Measurements from ENCODE around the gene ZC3H7A.

ZC3H7A gene

DNA sequence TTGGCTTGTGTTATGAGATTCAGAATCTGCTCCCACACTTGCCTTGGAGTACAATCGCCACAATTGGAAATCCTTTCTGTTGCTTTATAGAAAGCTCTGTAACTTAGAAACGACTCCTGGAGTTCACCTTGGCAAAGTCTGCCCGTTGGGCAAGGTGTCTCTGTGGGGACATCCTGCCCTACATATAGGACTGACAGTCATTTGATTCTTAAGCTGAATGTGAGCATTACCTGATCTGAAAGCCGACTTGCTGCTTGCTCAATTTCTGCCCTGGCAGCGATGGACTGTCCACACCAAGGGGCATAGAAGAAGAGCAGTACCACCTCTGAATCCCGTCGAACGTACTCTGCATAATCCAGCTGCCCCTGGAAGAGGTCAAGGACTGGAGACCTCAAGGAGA, 61.3 kb downstream of the ZC3H7A start:
- DNase-seq (ENCODE audit: low read depth): no peak

DNA sequence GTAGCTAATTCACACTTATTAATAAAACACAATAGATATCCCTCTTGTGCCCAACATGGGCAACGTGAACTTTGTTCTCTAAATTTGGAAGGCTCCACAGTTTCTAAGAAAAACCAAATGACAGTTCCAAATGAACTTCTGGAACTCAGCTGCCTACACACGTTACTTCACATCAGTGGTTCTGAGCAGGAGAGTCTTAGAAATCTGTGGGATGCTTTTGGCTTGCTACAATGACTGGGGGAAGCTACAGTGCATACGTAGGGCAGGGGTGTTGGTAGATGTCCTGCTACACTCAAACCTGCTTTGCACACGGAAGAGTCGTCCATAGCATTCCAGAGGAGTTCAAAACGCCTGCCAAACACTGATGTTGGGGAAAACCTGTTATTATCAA, 62.4 kb downstream of the ZC3H7A start:
- DNase-seq (ENCODE audit: low read depth): no peak

DNA sequence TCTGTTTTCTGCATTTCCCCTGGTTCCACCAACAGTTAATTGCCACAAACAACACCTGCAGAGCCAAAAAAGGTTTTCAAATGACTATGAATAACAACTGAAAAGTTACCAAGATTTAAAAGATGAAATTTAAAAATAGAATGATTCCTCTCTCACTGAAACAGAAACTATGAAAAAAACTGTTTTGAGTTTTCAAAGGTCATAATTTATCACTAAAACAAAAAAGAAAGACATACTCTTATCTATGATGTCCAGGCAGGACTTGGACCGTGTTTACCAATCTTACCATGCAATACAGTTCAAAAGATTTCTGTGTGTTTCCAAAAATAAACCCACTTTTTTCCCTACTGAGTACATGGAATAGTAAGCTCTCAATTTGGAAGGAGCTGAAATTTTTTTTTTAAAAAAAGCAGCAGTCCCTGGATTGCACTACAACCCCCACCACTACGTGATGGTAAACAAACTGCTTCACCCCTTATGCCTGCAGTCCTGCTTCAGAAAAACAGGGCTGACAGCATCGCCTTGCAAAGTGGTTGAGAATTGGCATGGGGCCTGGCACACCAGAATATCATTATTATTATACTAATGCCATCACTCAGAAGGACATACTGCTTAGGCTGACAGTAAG, 62.9 kb downstream of the ZC3H7A start:
- no peak for DNase-seq (ENCODE audit: low read depth)

DNA sequence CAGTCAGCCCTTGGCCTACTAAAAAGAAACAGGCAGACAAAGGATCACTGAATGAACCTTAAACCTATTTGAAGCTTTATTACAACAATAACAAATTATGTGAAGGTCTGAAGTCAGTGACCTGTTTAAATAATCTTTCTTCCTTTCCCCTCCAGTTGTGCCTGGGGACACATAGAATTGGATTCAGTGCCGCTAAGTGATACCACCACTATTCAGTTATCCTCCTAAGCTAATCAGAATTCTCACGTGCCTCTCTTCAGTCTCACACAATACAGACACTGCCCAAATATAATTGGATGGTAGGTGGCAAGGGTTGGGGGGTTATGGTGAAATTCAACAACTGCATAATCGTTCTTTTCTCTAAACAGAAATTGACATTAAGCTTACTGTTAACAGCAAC, 65.8 kb downstream of the ZC3H7A start:
- DNase-seq (ENCODE audit: low read depth): no peak

DNA sequence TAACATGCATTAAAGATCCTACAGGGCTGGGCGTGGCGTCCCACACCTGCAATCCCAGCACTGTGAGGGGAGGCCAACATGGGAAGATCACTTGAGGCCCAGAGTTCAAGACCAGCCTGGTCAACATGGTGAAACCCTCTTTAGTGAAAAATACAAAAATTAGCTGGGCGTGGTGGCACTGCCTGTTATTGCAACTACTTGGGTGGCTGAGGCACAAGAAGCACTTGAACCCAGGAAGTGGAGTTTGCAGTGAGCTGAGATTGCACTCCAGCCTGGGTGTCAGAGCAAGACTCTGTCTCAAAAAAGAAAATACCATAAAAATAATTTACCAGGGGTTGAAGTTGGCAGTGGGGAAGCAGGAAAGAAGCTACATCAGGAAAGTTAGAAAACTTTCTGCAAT, 67.3 kb downstream of the ZC3H7A start:
- DNase-seq (ENCODE audit: low read depth): no peak

DNA sequence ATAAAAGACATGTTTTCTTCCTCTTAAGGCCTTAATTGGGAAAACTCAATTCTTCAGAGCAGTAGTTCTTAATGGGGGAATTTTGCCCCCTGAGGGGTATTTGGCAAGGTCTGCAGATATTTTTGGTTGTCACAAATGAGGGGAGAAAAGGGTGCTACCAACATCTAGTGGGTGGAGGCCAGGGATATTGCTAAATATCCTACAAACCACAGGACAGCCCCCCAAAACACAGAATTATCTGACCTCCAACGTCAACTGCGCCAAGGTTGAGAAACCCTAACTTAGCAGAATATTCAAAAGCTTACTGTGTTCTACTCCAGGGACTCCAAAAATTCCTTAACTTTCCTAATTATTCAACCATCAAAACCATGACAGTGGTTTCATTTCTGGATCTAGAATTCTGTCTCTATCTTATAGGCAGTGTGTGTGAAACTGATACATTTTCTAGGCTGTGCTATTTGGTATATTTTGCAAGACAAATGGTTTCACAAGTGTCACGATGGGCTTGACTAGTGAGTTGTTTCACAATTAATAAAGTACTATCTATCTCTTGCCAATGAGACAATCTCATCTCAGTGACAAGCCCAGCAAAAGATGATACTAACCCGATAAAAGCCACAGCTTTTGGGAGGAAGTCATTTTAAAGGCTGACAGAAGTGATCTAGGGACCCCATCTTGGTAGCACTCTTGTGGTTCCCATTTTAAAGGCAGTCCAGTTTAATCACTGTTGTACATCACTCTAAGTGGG, 69.1 kb downstream of the ZC3H7A start:
- DNase-seq (ENCODE audit: low read depth): no peak

DNA sequence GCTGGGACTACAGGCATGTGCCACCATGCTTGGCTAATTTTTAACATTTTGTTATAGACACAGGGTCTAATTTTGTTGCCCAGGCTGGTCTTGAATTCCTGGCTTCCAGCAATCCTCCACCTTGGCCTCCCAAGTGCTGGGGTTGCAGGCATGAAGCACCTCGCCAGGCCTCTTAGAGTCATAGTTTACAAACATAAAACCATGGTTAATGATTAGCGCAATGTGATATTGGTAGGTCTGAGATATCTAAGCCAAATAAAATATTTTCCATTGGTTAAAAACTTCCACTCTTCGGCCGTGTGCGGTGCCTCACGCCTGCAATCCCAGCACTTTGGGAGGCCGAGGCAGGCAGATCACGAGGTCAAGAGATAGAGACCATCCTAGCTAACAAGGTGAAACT, 71.0 kb downstream of the ZC3H7A start:
- DNase-seq (ENCODE audit: low read depth): no peak

DNA sequence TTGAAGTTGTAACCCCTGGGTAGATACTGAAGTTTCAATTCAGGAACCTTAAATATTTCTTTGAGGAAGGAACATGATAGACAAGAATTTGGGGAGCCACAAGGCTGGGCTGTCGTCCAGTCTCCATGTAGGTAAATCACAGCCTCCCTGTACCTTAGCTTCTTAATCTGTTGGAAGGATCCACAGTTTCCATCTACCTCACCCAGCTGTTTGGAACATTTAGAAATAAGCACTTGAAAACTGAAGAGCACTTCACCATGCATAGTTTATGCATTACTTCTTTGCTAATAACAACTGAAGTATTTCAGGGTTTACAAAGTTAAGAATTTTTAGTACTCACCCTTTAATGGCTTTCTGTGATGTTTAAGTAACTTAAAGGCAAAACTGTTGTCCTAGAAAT, 71.6 kb downstream of the ZC3H7A start:
- no peak for DNase-seq (ENCODE audit: low read depth)

DNA sequence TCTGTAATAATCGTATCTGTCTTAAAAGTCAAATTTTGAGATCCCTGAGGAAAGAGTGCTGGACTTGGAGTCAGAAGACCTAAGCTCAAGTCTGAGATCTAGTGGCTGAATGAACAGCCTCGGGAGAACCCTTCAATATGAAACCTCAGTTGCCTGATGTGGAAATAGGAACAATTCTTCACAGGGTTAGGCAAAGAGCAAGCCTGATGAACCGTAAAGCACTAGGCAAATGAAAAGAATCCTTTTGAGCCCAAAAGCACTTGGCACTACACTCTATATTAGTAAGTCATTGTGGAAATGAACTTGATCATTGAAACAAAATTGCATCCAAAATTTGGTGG, 74.6 kb downstream of the ZC3H7A start:
- no peak for DNase-seq (ENCODE audit: low read depth)

DNA sequence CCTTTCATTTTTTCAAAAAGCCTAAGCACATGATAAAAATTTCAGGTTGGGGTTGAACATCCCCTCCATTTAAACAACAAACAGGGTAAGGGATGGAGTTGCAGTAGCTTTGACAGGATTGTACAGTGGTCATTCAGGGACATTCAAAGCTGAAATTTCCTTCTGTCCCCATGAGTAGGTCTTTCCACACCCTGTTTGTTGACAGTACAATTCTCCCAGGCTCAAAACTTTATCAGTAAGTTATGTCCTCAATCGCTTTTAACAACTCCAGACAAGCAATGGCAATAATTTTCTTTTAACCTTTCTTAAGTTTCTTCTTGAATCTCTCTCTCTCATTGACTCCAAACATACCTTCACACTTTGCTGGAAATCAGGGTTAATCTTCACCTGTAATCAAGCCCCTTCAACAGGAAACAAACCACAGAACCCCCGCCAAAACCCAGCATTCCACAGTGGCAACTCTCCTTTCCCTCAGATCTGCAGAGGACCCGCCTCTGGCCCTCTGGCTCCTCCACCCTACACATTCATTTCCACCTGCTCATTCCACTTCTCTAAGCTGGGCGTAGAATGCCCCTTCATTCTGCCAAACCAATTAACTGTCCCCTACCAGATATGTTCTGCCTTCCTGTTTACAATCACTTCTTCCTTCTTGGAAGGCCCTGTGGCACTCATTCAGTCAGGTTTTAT, 75.1 kb downstream of the ZC3H7A start:
- DNase-seq (ENCODE audit: low read depth): no peak

DNA sequence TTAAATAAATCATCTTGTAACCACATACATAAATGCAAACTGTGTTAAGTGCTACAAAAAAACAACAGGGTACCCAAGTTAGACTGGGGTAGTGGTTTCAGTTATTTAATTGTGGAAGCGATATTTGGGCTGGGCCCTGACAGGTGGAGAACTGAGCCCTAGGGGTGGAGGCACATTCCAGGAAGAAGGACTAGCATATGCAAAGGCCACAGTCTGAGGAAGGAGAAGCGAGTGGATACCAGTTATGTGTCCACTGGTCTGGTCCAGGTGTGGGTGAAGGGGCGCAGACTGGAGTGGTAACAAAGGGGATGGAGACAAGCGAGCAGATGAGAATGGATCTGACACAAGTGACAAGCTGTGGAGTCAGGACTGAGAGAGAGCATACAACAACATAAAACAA, 77.3 kb downstream of the ZC3H7A start:
- no peak for DNase-seq (ENCODE audit: low read depth)

DNA sequence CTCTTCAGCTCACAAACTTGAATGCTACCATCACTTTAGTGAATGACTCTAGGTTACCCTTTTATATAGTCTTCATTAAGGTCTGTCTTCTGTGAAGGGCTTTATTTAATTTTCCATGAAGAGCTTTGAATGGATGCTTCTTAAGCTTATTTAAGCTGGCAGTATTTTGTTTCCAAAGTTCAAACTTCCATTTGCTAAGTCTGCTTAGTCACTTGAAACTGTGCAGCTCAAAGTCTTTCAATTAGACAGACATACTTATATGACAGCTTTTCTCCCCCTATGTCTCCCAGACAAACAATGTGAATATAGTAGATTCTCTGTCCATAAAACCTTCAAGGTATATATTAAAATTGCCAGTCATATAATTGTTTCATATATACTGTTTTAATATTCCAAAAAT, 77.9 kb downstream of the ZC3H7A start:
- no peak for DNase-seq (ENCODE audit: low read depth)

DNA sequence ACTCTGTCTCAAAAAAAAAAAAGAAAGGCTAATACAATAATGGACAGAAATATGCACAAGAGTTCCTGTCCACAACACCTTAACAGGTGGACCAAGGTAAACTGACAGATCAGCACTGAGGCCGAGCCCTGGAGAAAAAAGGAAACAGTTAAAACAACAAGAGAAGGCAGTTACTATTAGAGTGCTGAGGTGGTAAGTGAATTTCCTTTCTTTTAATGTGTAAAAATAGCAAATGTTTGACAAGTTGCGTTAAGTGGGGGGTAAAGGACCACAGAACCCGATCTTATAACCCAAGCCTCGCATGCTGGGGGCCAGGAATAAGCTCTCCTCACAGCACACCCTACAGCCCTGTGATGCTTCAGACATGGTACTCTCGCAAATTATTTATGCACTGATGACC, 79.2 kb downstream of the ZC3H7A start:
- no peak for DNase-seq (ENCODE audit: low read depth)

DNA sequence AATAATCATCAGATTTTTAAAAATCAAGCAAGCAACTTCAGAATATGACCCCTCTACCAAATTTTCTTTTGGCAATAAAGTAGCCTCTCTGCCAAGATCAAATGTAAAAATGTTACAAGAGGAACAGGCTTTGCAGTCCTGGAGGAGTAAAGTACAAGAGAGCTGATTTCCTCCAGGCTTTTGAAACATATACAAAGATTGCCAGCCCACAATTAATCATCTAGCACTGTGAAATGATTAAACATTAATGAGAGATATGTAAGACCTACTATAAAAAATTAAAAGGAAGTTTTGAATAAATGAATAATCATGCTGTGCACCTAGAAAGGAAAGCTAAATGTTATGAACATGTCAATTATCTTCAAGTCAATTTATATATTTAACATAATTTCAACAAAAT, 80.7 kb downstream of the ZC3H7A start:
- DNase-seq (ENCODE audit: low read depth): no peak

DNA sequence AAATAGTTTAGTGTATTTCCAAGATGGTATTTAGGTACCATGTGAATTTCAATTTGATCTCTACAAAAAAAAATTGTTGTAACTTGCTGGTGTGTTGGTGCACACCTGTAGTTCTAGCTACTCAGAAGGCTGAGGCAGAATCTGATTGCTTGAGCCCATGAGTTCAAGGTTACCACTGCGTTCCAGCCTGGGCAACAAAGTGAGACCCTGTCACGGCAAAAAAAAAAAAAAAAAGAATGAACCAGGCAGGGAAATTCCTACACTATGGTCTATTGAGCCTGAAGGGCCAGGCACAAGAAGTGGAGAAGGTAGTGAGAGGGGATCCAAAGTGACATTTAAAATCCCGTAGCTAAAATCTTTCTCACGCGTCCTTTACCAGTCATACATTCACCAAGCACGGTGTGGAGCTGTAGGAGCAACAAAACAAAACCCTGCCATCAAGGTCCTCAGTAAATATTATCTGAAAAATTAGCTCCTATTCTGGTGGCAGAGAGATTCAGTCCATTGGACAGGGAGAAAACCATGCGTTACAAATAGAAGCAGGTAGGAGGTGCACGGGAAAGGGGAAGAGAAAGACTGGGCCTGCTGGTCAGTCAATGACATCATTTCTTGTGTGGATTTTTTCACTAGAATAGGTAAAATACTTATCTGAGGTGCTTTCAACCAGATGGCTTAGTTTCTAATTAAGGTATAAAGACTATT, 81.7 kb downstream of the ZC3H7A start:
- no peak for DNase-seq (ENCODE audit: low read depth)

DNA sequence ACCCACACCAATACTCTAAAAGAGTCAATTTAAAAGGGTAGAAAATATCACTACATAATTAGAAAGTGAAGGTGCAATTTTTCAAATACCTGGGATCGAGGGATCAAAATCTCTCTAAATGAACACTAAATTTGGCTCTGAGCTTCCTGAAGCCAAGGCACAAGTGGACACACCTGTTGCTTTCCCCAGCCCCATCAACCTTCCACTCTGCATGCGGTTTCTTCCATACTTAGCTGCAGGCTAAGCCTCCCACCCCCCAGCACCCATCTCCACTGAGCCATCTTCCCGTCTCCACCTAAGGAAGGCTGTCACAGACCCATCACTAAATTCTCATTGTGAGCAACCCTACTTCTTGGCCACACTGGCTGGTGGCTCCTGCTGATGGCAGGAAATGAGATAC, 84.9 kb downstream of the ZC3H7A start:
- no peak for DNase-seq (ENCODE audit: low read depth)

DNA sequence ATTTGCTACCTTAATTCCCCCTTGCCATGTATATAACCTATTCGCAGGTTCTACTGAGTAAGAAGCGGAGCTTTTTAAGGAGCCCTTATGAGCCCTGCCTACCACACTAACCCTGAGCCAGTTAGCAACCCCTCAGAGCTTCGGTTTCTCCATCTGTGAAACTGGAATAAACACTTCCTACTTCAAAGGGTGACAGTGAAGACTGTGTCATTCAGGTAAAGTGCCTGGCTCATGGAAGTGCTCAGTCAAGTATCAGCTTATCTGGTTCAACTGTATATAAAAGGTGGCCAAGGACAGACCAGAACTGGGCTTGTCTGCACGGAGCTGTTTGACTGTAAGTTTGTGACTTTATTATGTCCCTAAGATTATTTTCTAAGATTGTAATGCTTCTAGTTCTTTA, 85.4 kb downstream of the ZC3H7A start:
- no peak for DNase-seq (ENCODE audit: low read depth)

DNA sequence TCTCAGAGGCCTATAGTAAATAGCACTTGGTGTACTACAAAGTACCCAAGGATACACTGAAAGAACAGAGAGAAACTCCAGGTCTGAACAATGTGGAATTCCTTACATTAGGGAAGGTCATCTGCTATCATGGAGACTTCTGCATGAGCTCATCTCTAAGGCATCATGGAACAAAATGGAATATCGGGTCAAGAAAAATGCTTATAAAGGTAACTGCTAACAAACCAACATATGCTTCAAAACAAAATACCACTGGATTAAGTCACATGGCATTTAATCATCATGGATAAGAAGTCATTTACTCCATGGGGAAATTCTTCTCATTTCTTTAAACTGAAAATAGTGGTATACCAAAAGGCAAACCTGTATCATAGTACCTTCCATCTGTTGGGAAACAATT, 88.6 kb downstream of the ZC3H7A start:
- DNase-seq (ENCODE audit: low read depth): no peak

DNA sequence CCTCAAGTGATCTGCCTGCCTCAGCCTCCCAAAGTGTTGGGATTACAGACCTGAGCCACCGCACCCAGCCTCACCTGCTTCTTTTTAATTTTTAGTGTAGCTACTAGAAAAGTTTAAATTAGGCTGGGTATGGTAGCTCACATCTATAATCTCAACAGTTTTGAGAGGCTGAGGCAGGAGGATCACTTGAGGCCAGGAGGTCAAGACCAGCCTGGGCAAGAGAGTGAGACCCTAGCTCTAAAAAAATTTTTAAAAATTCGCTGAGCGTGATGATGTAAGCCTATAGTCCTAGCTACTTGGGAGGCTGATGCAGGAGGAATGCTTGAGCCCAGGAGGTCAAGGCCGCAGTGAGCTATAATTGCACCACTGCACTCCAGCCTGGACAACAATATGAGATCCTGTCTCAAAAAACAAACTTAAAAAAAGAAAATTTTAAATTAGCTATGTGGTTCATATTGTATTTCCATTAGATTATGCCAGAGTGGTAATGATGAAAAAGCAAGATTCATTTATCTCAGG, 89.3 kb downstream of the ZC3H7A start:
- no peak for DNase-seq (ENCODE audit: low read depth)

DNA sequence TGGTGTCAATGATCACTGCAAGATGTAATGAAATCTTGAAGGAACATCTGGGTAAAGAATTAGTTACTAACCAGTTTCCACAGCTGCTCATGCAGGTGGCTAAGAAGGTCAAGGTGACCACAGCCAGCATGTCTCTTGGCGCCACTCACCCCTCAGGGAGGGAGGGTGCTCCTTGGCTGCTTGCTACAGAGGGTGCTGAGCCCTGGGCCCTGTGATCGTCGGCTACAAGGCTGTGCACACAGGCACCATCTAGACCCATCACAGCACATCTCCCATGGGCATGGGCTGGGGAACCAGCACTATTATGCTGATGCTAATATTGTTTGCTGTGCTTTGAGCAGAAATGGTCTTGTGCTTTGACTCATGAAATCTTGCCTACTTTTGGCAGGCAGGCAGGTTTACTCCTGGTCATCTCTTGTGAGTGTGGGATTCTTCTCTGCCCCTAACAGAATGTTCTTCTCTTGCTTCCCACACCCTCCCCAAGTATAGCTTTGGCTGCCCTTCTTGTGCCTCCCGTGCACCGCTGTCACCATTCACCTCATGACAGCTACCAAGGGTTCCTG, 90.8 kb downstream of the ZC3H7A start:
- no peak for DNase-seq (ENCODE audit: low read depth)

DNA sequence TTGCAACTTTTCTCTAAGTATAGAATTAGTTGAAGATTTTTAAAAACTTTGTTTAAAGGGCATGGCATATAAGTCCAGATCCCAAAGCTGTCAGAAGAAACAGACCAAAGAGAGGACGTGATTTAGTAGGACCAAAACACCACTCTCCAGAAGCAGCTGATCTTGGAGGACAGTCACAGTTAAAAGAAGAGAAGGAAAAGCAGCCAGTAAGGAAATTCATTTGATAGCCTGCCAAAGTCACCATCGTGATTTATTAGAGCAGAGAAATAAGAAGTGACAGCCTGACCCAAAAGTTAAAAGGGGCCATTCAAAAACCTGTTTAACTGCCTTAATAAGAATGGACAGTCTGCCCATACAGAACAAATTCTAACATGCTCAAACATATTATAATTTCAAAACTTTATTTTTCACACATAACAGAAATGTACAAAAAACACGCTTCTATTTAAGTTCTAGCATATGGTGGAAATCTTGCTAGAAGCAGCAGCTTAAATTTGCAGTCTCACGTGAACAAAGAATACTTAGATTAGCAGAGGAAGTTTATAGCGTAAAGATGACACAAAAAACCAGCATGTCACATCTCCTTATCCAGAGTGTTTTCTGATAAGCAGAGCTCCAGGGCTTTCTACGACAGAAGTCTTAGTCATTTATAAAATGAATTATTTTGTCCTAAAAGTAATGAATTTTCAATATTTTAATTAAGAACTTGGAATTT, 91.6 kb downstream of the ZC3H7A start:
- DNase-seq (ENCODE audit: low read depth): no peak
